Gastroesophageal sphincter (tissue), 4 donors: ENCODE results near the gene ANKHD1. TPM values are rescaled to one million over a fixed set of nuclear protein-coding genes. Genes with fewer than 3 reads are reported as not detected.
"Not testable (repeated sequence)": the region's sequence is repeated elsewhere in the genome, so short reads cannot be mapped to it uniquely, and the experiment has no call there.

ENCODE experiments used
- ATAC-seq: fragments of 150-250 bp; one replicate; pipeline ENCODE4 v1.9.1; 2016; ENCODE audit warnings: mild to moderate bottlenecking, moderate library complexity
- H3K27ac ChIP-seq, 4 donors: fragments of 200-600 bp; sonication (generic) in 3 of 4; 1 replicate in 3 of 4; 2 replicates in 1 of 4; pipeline ENCODE4 v1.5.1; 2016 to 2019
- H3K27me3 ChIP-seq: fragments of 200-600 bp; sonication (generic); one replicate; pipeline ENCODE4 v1.5.1; 2019
- H3K36me3 ChIP-seq, 2 donors: fragments of 200-600 bp; sonication (generic); one replicate each; pipeline ENCODE4 v1.5.1; 2019; ENCODE audit warnings: control low read depth in 1 of 2
- H3K4me1 ChIP-seq, 3 donors: fragments of 200-600 bp; sonication (generic); 1 replicate in 2 of 3; 2 replicates in 1 of 3; pipeline ENCODE4 v1.5.1; 2016 to 2019; ENCODE audit warnings: control low read depth in 2 of 3
- H3K4me3 ChIP-seq, 2 donors: fragments of 200-600 bp; sonication (generic); one replicate each; pipeline ENCODE4 v1.5.1; 2019; ENCODE audit warnings: mild to moderate bottlenecking in 1 of 2, moderate library complexity in 1 of 2
- H3K9me3 ChIP-seq, 3 donors: fragments of 200-600 bp; sonication (generic); one replicate each; pipeline ENCODE4 v1.5.1; 2017 to 2019; ENCODE audit warnings: control low read depth in 2 of 3
- CTCF ChIP-seq, 4 experiments: fragments of 200-600 bp in 2 of 4; fragments of 450-650 bp in 2 of 4; sonication (generic) in 1 of 4; IDR thresholded peaks; one replicate each; pipeline ENCODE4 v1.5.1; 2017 to 2019; ENCODE audit warnings: antibody characterized with exemption in 4 of 4, mild to moderate bottlenecking in 2 of 4, moderate library complexity in 2 of 4
- EP300 ChIP-seq: sonication (generic); formaldehyde crosslinking; IDR thresholded peaks from one replicate; pipeline ENCODE4 v1.6.1; 2017; ENCODE audit warnings: antibody characterized with exemption, mild to moderate bottlenecking
- POLR2A ChIP-seq, 2 donors: fragments of 450-650 bp; IDR thresholded peaks; one replicate each; pipeline ENCODE4 v1.6.1; 2017; ENCODE audit warnings: antibody characterized with exemption in 2 of 2, mild to moderate bottlenecking in 2 of 2, moderate library complexity in 1 of 2
- POLR2AphosphoS5 ChIP-seq: sonication (generic); formaldehyde crosslinking; IDR thresholded peaks from one replicate; pipeline ENCODE4 v1.6.1; 2017; ENCODE audit warnings: antibody characterized with exemption
- WGBS, 2 donors: methylation state at CpG; one replicate each; pipeline ENCODE4 v1.1.5; 2018; ENCODE audit warnings: low coverage in 1 of 2; 5-methylcytosine and 5-hydroxymethylcytosine counted together
- total RNA-seq, 4 donors: library from RNA; depleted of rRNA; stranded (reverse); fragments of >200 nt; gene quantifications; one replicate each; pipeline ENCODE4 v1.1.0, GENCODE V29; 2016

The ANKHD1 gene
- total RNA-seq, 4 donors from 2014 or later: 52.7 to 156 (median 84.5) TPM

- no peak for ATAC-seq
- TF ChIP-seq CTCF (IDR thresholded peaks at IDR 0.05) (no peak), POLR2A (IDR thresholded peaks at IDR 0.05) (no peak), EP300 (no peak), POLR2AphosphoS5 (no peak)
- Histone ChIP-seq H3K27ac (no peak overlapping the region), H3K4me1 (peaks cover 0 to 61% (median 5%) of the 10 kb centered on the region in 3 donors), H3K9me3 (no peaks in the 10 kb centered on the region), H3K27me3 (no peaks in the 10 kb centered on the region), H3K36me3 (peaks cover 0 to 7% of the 10 kb centered on the region in 2 donors), H3K4me3 (no peak overlapping the region)
- WGBS, 2 donors: 29 to 40% methylated on average over 1 of the region's 1 CpG
Measured at GRCh38 chr5:140413230-140413629, 11.6 kb downstream of the ANKHD1 start.

GRCh38 chr5:140417235-140417634 is 15.6 kb downstream of the ANKHD1 start:
- TF ChIP-seq EP300 (no peak), CTCF (IDR thresholded peaks at IDR 0.05) (no peak), POLR2A (IDR thresholded peaks at IDR 0.05) (no peak), POLR2AphosphoS5 (no peak)
- H3K27me3 ChIP-seq: no peaks in the 10 kb centered on the region
- H3K9me3 ChIP-seq: no peaks in the 10 kb centered on the region
- H3K36me3 ChIP-seq: peaks cover 0 to 7% of the 10 kb centered on the region in 2 donors
- H3K4me3 ChIP-seq: no peak overlapping the region
- ATAC-seq: no peak
- H3K27ac ChIP-seq: no peak overlapping the region
- WGBS, 2 donors: 92 to 100% methylated on average over 1 to 2 of the region's 2 CpGs
- H3K4me1 ChIP-seq: peaks cover 0 to 45% (median 0%) of the 10 kb centered on the region in 3 donors

GRCh38 chr5:140418862-140419520 is 17.4 kb downstream of the ANKHD1 start:
- H3K4me1 ChIP-seq: peaks cover 0 to 45% (median 0%) of the 10 kb centered on the region in 3 donors
- no peaks in the 10 kb centered on the region for H3K9me3 ChIP-seq
- peaks cover 0 to 7% of the 10 kb centered on the region in 2 donors for H3K36me3 ChIP-seq
- H3K27ac ChIP-seq: no peak overlapping the region
- WGBS, 2 donors: 100% methylated on average over 1 of the region's 1 CpG; no CpG with 5 or more reads in 1 of the 2 donors
- no peak overlapping the region for H3K4me3 ChIP-seq
- no peak for TF ChIP-seq EP300
- TF ChIP-seq POLR2AphosphoS5: no peak
- TF ChIP-seq CTCF (IDR thresholded peaks at IDR 0.05): no peak
- no peak for TF ChIP-seq POLR2A (IDR thresholded peaks at IDR 0.05)
- no peaks in the 10 kb centered on the region for H3K27me3 ChIP-seq
- ATAC-seq: no peak

- H3K27me3 ChIP-seq: no peaks in the 10 kb centered on the region
- ATAC-seq: no peak
- TF ChIP-seq EP300 (no peak), POLR2A (IDR thresholded peaks at IDR 0.05) (no peak), CTCF (IDR thresholded peaks at IDR 0.05) (no peak)
- H3K4me3 ChIP-seq: no peak overlapping the region
- H3K27ac ChIP-seq: no peak overlapping the region
- 95 to 98% methylated on average over 4 of the region's 4 CpGs for WGBS, 2 donors
- H3K36me3 ChIP-seq: peaks cover 0 to 3% of the 10 kb centered on the region in 2 donors
- H3K4me1 ChIP-seq: peaks cover 0 to 53% (median 0%) of the 10 kb centered on the region in 3 donors
- no peaks in the 10 kb centered on the region for H3K9me3 ChIP-seq
Measured at GRCh38 chr5:140420226-140420570, 18.6 kb downstream of the ANKHD1 start.

GRCh38 chr5:140420665-140421361 is 19.2 kb downstream of the ANKHD1 start:
- TF ChIP-seq POLR2AphosphoS5 (no peak), CTCF (IDR thresholded peaks at IDR 0.05) (no peak), POLR2A (IDR thresholded peaks at IDR 0.05) (no peak), EP300 (no peak)
- no peaks in the 10 kb centered on the region for H3K27me3 ChIP-seq
- H3K4me3 ChIP-seq: no peak overlapping the region
- peaks cover 0 to 59% (median 0%) of the 10 kb centered on the region in 3 donors for H3K4me1 ChIP-seq
- 83 to 87% methylated on average over 3 to 5 of the region's 5 CpGs for WGBS, 2 donors
- H3K9me3 ChIP-seq: no peaks in the 10 kb centered on the region
- ATAC-seq: no peak
- no peaks in the 10 kb centered on the region for H3K36me3 ChIP-seq
- H3K27ac ChIP-seq: no peak overlapping the region

- H3K9me3 ChIP-seq, H3K36me3 ChIP-seq, H3K4me3 ChIP-seq, H3K27me3 ChIP-seq, ATAC-seq, H3K27ac ChIP-seq: not testable (repeated sequence)
- peaks cover 0 to 63% (median 0%) of the 10 kb centered on the region in 3 donors for H3K4me1 ChIP-seq
- WGBS, 2 donors: 37 to 81% methylated on average over 4 to 7 of the region's 7 CpGs
Measured at GRCh38 chr5:140421375-140421774, 19.7 kb downstream of the ANKHD1 start.
